ENCODE data around the gene ATXN10. TPM values are rescaled to one million over a fixed set of nuclear protein-coding genes. Genes with fewer than 3 reads are reported as not detected.

ATXN10 gene
- total and polyA plus RNA-seq, 2 of the 13 experiments (the other 11 are each of a cell fraction or from before 2014, with no cell fraction given), result 60.1 to 194 TPM

- TF ChIP-seq, protein P1, sequence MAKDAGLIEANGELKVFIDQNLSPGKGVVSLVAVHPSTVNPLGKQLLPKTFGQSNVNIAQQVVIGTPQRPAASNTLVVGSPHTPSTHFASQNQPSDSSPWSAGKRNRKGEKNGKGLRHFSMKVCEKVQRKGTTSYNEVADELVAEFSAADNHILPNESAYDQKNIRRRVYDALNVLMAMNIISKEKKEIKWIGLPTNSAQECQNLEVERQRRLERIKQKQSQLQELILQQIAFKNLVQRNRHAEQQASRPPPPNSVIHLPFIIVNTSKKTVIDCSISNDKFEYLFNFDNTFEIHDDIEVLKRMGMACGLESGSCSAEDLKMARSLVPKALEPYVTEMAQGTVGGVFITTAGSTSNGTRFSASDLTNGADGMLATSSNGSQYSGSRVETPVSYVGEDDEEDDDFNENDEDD (CRISPR knock-in tag; IDR thresholded peaks at IDR 0.05; ENCODE audit: borderline replicate concordance), result peak; percentile 9; the same call in 1 of the 2 replicates
- TF ChIP-seq SOX6 (IDR thresholded peaks at IDR 0.05) (no peak), SOX6 (CRISPR knock-in tag; IDR thresholded peaks at IDR 0.05) (peak; percentile 47), ZBTB44 (CRISPR knock-in tag; IDR thresholded peaks at IDR 0.05) (no peak), KDM2A (CRISPR knock-in tag; IDR thresholded peaks at IDR 0.05; ENCODE audit: borderline replicate concordance, low read depth) (no peak), HMG20A (CRISPR knock-in tag; IDR thresholded peaks at IDR 0.05; ENCODE audit: borderline replicate concordance) (no peak; the same call in 1 of the 2 replicates), RELA (CRISPR knock-in tag; IDR thresholded peaks at IDR 0.05) (no peak), TFE3 (CRISPR knock-in tag; IDR thresholded peaks at IDR 0.05) (no peak)
Observed at GRCh38 chr22:45627489-45628233, 44.0 kb upstream of the ATXN10 start (continued).

Measured in HepG2 (cell line).